ENCODE data around the gene VSNL1. TPM values are rescaled to one million over a fixed set of nuclear protein-coding genes. Genes with fewer than 3 reads are reported as not detected.

Gene VSNL1
- total and polyA plus RNA-seq, 2 donors (not counting 1 experiment from before 2014, with no cell fraction given), result not detected

- Histone ChIP-seq H3K79me2 (ENCODE audit: control insufficient read depth, insufficient read depth, low read length) (no peaks in the 10 kb centered on the region), H3K27ac (ENCODE audit: low read length in 2 of 2) (no peak within 1 kb of the TSS), H3K4me2 (replicated peaks; ENCODE audit: low read depth, low read length, poor library complexity, severe bottlenecking) (peak within 1 kb of the TSS; percentile 62), H3K36me3 (replicated peaks in 1 of 2; ENCODE audit: control extremely low read depth in 1 of 2, control insufficient read depth in 1 of 2, extremely low read depth in 1 of 2, insufficient read depth in 2 of 2, low read length in 1 of 2) (no peaks in the 10 kb centered on the region), H3K27me3 (replicated peaks in 1 of 4; ENCODE audit: control extremely low read depth in 1 of 4, control insufficient read depth in 3 of 4, insufficient read depth in 4 of 4, low read length in 3 of 4) (peaks cover 0 to 19% (median 7%) of the 10 kb centered on the region in 4 experiments), H2AFZ (ENCODE audit: insufficient read depth, low read depth, low read length, poor library complexity, severe bottlenecking) (peak within 1 kb of the TSS; percentile 54), H3K9ac (ENCODE audit: low read length) (peak within 1 kb of the TSS; percentile 47), H3K4me1 (ENCODE audit: control insufficient read depth in 2 of 2, insufficient read depth in 2 of 2, low read length in 2 of 2) (peaks cover 11 to 12% of the 10 kb centered on the region in 2 donors), H3K9me3 (ENCODE audit: control extremely low read depth in 1 of 3, control insufficient read depth in 2 of 3, insufficient read depth in 1 of 3, low read length in 2 of 3) (peaks cover 0 to 3% (median 3%) of the 10 kb centered on the region in 3 donors), H3K4me3 (ENCODE audit: control extremely low read depth in 1 of 5, extremely low read depth in 1 of 5, insufficient read depth in 1 of 5, low read depth in 2 of 5, low read length in 4 of 5) (peak within 1 kb of the TSS in 4 of 5 experiments; percentile 19 to 44 (median 36)), H4K20me1 (ENCODE audit: control insufficient read depth, insufficient read depth, low read length, poor library complexity, severe bottlenecking) (no peaks in the 10 kb centered on the region)
- Mint-ChIP-seq H3K4me3 (peak within 1 kb of the TSS; percentile 71), H3K27me3 (peaks cover 22% of the 10 kb centered on the region), H3K9me3 (ENCODE audit: insufficient read depth) (no peaks in the 10 kb centered on the region), H3K27ac (peak within 1 kb of the TSS; percentile 53), H3K4me1 (peaks cover 20% of the 10 kb centered on the region)
- ChIA-PET CTCF (no interaction called here), POLR2A (no interaction called here)
- peak; percentile 87 for ATAC-seq (ENCODE audit: low read depth)
- intact Hi-C loops (cut with micrococcal nuclease), result no loop called here
- TF ChIP-seq, protein P1, sequence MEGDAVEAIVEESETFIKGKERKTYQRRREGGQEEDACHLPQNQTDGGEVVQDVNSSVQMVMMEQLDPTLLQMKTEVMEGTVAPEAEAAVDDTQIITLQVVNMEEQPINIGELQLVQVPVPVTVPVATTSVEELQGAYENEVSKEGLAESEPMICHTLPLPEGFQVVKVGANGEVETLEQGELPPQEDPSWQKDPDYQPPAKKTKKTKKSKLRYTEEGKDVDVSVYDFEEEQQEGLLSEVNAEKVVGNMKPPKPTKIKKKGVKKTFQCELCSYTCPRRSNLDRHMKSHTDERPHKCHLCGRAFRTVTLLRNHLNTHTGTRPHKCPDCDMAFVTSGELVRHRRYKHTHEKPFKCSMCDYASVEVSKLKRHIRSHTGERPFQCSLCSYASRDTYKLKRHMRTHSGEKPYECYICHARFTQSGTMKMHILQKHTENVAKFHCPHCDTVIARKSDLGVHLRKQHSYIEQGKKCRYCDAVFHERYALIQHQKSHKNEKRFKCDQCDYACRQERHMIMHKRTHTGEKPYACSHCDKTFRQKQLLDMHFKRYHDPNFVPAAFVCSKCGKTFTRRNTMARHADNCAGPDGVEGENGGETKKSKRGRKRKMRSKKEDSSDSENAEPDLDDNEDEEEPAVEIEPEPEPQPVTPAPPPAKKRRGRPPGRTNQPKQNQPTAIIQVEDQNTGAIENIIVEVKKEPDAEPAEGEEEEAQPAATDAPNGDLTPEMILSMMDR (IDR thresholded peaks at IDR 0.05), result no peak
- no peak for TF ChIP-seq EZH2 (IDR thresholded peaks at IDR 0.05; ENCODE audit: borderline replicate concordance, insufficient read depth, low read depth, low read length, poor library complexity, severe bottlenecking)
- DNase-seq, result peak; percentile 60
- 4% methylated on average over 19 of the region's 38 CpGs for WGBS (ENCODE audit: insufficient coverage)
Measured at GRCh38 chr2:17518212-17519154, 22.0 kb upstream of the VSNL1 start, which contains the start of gene RAD51AP2. Gene RAD51AP2, minus strand, starts transcription at chr2:17518440. Its CDS starts 25 bp downstream, at chr2:17518415.

GRCh38 chr2:17519486-17519885, 21.0 kb upstream of the VSNL1 start:
- Mint-ChIP-seq H3K4me3 (no peak overlapping the region), H3K27ac (no peak overlapping the region), H3K27me3 (peaks cover 30% of the 10 kb centered on the region), H3K4me1 (peaks cover 20% of the 10 kb centered on the region), H3K9me3 (ENCODE audit: insufficient read depth) (no peaks in the 10 kb centered on the region)
- CTCF ChIA-PET, result no interaction called here
- H3K4me3 ChIP-seq (ENCODE audit: control extremely low read depth in 1 of 5, extremely low read depth in 1 of 5, insufficient read depth in 1 of 5, low read depth in 2 of 5, low read length in 4 of 5), result no peak overlapping the region
- no peaks in the 10 kb centered on the region for H3K36me3 ChIP-seq (replicated peaks in 1 of 2; ENCODE audit: control extremely low read depth in 1 of 2, control insufficient read depth in 1 of 2, extremely low read depth in 1 of 2, insufficient read depth in 2 of 2, low read length in 1 of 2)
- no peak for DNase-seq
- intact Hi-C loops (cut with micrococcal nuclease), result no loop called here
- H3K4me1 ChIP-seq (ENCODE audit: control insufficient read depth in 2 of 2, insufficient read depth in 2 of 2, low read length in 2 of 2), result peaks cover 11 to 12% of the 10 kb centered on the region in 2 donors
- H3K4me2 ChIP-seq (replicated peaks; ENCODE audit: low read depth, low read length, poor library complexity, severe bottlenecking), result no peak overlapping the region
- H3K27me3 ChIP-seq (replicated peaks in 1 of 4; ENCODE audit: control extremely low read depth in 1 of 4, control insufficient read depth in 3 of 4, insufficient read depth in 4 of 4, low read length in 3 of 4), result peaks cover 0 to 19% (median 7%) of the 10 kb centered on the region in 4 experiments
- no peak overlapping the region for H3K9ac ChIP-seq (ENCODE audit: low read length)
- TF ChIP-seq, protein P1 (IDR thresholded peaks at IDR 0.05), result no peak
- POLR2A ChIA-PET, result no interaction called here
- no peaks in the 10 kb centered on the region for H4K20me1 ChIP-seq (ENCODE audit: control insufficient read depth, insufficient read depth, low read length, poor library complexity, severe bottlenecking)
- no peak for ATAC-seq (ENCODE audit: low read depth)
- no peak overlapping the region for H3K27ac ChIP-seq (ENCODE audit: low read length in 2 of 2)
- peaks cover 0 to 3% (median 3%) of the 10 kb centered on the region in 3 donors for H3K9me3 ChIP-seq (ENCODE audit: control extremely low read depth in 1 of 3, control insufficient read depth in 2 of 3, insufficient read depth in 1 of 3, low read length in 2 of 3)
- H3K79me2 ChIP-seq (ENCODE audit: control insufficient read depth, insufficient read depth, low read length), result no peaks in the 10 kb centered on the region
- H2AFZ ChIP-seq (ENCODE audit: insufficient read depth, low read depth, low read length, poor library complexity, severe bottlenecking), result no peak overlapping the region

Measured in B cell (primary cell).